ENCODE results near the gene CAMSAP2.

Gene CAMSAP2

DNA sequence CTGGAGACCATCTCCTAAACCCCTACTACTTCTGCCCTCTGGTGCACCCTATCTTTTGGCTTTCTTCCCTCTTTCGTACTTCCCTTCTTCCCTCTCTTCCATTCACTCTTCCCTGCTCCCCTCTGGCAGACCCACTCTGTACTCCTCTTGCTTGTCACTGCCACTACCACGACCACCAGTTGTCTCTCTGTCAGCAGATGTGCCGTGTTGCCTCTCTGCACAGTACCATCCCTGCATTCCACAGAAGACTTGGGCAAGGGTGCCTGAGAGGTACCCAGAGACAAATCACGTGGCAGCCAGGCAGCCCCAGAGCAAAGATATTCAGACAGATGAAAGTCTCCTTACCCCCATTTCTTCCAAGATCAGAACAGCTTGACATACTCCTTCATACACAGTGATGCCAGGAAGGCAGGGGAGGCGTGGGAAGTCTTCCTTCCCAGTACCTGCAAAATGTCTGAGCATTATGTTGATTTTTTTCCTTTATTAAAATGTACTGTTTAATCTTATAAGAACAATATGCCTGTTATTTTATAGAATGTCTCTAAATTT is 15.0 kb downstream of the CAMSAP2 start:
- H3K4me2 ChIP-seq (ENCODE audit: low read depth, low read length, poor library complexity, severe bottlenecking), result no peak overlapping the region

DNA sequence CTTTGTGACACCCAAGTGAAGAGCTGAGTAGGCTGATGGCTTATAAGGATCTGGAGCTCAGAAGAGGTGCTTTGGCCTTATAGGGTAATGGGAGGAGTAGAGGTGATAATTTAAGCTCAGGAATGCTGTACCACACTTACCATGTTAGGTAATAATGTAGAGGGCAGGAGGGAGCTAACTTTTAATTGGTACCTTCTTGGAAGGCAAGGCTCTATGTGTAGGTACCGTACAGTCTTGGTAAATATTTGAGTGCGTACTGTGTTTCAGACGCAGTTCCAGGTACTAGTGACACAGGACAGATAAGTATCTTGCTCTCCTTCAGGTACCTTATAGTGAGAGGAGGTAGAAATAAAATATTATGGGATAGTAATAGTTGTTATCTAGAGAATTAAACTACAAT is 16.8 kb downstream of the CAMSAP2 start:
- TF ChIP-seq EZH2phosphoT487 (IDR thresholded peaks at IDR 0.05; ENCODE audit: borderline replicate concordance), result no peak
- TF ChIP-seq, protein P1, sequence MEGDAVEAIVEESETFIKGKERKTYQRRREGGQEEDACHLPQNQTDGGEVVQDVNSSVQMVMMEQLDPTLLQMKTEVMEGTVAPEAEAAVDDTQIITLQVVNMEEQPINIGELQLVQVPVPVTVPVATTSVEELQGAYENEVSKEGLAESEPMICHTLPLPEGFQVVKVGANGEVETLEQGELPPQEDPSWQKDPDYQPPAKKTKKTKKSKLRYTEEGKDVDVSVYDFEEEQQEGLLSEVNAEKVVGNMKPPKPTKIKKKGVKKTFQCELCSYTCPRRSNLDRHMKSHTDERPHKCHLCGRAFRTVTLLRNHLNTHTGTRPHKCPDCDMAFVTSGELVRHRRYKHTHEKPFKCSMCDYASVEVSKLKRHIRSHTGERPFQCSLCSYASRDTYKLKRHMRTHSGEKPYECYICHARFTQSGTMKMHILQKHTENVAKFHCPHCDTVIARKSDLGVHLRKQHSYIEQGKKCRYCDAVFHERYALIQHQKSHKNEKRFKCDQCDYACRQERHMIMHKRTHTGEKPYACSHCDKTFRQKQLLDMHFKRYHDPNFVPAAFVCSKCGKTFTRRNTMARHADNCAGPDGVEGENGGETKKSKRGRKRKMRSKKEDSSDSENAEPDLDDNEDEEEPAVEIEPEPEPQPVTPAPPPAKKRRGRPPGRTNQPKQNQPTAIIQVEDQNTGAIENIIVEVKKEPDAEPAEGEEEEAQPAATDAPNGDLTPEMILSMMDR (conservative IDR thresholded peaks at IDR 0.05; ENCODE audit: low read length), result no peak
- no peak overlapping the region for H3K4me2 ChIP-seq (ENCODE audit: low read depth, low read length, poor library complexity, severe bottlenecking)
- H3K9me2 ChIP-seq (replicated peaks; ENCODE audit: low read depth, low read length), result no peaks in the 10 kb centered on the region
- H3K27me3 ChIP-seq (ENCODE audit: insufficient read depth, low read length, poor library complexity, severe bottlenecking), result no peaks in the 10 kb centered on the region
- H2AFZ ChIP-seq (ENCODE audit: low read length), result no peak overlapping the region
- H3K79me2 ChIP-seq (ENCODE audit: insufficient read depth, low read length), result no peaks in the 10 kb centered on the region
- no peaks in the 10 kb centered on the region for H3F3A ChIP-seq (ENCODE audit: low read depth)
- no peak overlapping the region for H3K9ac ChIP-seq (ENCODE audit: low read depth, low read length, poor library complexity, severe bottlenecking)
- no peaks in the 10 kb centered on the region for H3K36me3 ChIP-seq (ENCODE audit: insufficient read depth, low read length)
- no peaks in the 10 kb centered on the region for H3K9me3 ChIP-seq (ENCODE audit: insufficient read depth, low read depth, low read length)
- no peaks in the 10 kb centered on the region for H4K20me1 ChIP-seq (ENCODE audit: insufficient read depth, low read length, poor library complexity, severe bottlenecking)
- H3K4me3 ChIP-seq (ENCODE audit: low read length, poor library complexity, severe bottlenecking), result no peak overlapping the region
- peaks cover 3% of the 10 kb centered on the region for H3K4me1 ChIP-seq (ENCODE audit: insufficient read depth, low read length, poor library complexity, severe bottlenecking)

More for the DNA sequence above, 15.0 kb downstream of the CAMSAP2 start:
- Histone ChIP-seq H3K9ac (ENCODE audit: low read depth, low read length, poor library complexity, severe bottlenecking) (no peak overlapping the region), H3K36me3 (ENCODE audit: insufficient read depth, low read length) (no peaks in the 10 kb centered on the region), H3F3A (ENCODE audit: low read depth) (no peaks in the 10 kb centered on the region), H3K4me3 (ENCODE audit: low read length, poor library complexity, severe bottlenecking) (no peak overlapping the region), H3K9me2 (replicated peaks; ENCODE audit: low read depth, low read length) (no peaks in the 10 kb centered on the region), H3K27me3 (ENCODE audit: insufficient read depth, low read length, poor library complexity, severe bottlenecking) (no peaks in the 10 kb centered on the region), H3K79me2 (ENCODE audit: insufficient read depth, low read length) (no peaks in the 10 kb centered on the region), H3K9me3 (ENCODE audit: insufficient read depth, low read depth, low read length) (no peaks in the 10 kb centered on the region), H3K4me1 (ENCODE audit: insufficient read depth, low read length, poor library complexity, severe bottlenecking) (no peaks in the 10 kb centered on the region), H2AFZ (ENCODE audit: low read length) (no peak overlapping the region), H4K20me1 (ENCODE audit: insufficient read depth, low read length, poor library complexity, severe bottlenecking) (no peaks in the 10 kb centered on the region)
- TF ChIP-seq EZH2phosphoT487 (IDR thresholded peaks at IDR 0.05; ENCODE audit: borderline replicate concordance), result no peak
- TF ChIP-seq, protein P1 (conservative IDR thresholded peaks at IDR 0.05; ENCODE audit: low read length), result no peak

DNA sequence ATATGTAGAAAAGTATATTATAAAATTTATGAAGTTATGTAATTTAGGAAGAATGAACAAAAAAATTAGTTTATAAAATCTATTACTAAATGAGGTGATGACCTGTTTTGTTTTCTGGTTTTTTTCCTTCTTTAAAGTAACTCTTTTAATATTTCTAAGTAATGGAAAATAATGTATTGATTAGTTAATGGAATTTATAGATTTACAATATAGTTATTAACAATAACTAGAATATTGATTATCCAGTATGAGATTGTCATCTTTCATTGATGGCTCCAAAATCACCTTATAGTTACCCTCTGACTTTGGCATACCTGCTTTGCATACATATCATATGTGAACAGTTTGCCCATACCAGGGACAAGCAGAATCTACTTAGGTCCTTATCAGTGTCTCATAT is 23.4 kb downstream of the CAMSAP2 start:
- H2AFZ ChIP-seq (ENCODE audit: low read length), result no peak overlapping the region
- no peaks in the 10 kb centered on the region for H3K27me3 ChIP-seq (ENCODE audit: insufficient read depth, low read length, poor library complexity, severe bottlenecking)
- peaks cover 3% of the 10 kb centered on the region for H3K4me1 ChIP-seq (ENCODE audit: insufficient read depth, low read length, poor library complexity, severe bottlenecking)
- no peak overlapping the region for H3K4me2 ChIP-seq (ENCODE audit: low read depth, low read length, poor library complexity, severe bottlenecking)
- TF ChIP-seq, protein P1 (conservative IDR thresholded peaks at IDR 0.05; ENCODE audit: low read length), result no peak
- no peak for TF ChIP-seq EZH2phosphoT487 (IDR thresholded peaks at IDR 0.05; ENCODE audit: borderline replicate concordance)
- H3K9me2 ChIP-seq (replicated peaks; ENCODE audit: low read depth, low read length), result no peaks in the 10 kb centered on the region
- no peaks in the 10 kb centered on the region for H3F3A ChIP-seq (ENCODE audit: low read depth)
- H3K9ac ChIP-seq (ENCODE audit: low read depth, low read length, poor library complexity, severe bottlenecking), result no peak overlapping the region
- H4K20me1 ChIP-seq (ENCODE audit: insufficient read depth, low read length, poor library complexity, severe bottlenecking), result no peaks in the 10 kb centered on the region
- no peaks in the 10 kb centered on the region for H3K36me3 ChIP-seq (ENCODE audit: insufficient read depth, low read length)
- H3K9me3 ChIP-seq (ENCODE audit: insufficient read depth, low read depth, low read length), result no peaks in the 10 kb centered on the region
- H3K79me2 ChIP-seq (ENCODE audit: insufficient read depth, low read length), result no peaks in the 10 kb centered on the region
- no peak overlapping the region for H3K4me3 ChIP-seq (ENCODE audit: low read length, poor library complexity, severe bottlenecking)

All from Loucy (cell line).